Skeletal muscle satellite cell (primary cell): ENCODE data around the gene CHRND.

Source experiments
- H3K27me3 ChIP-seq: 2 replicates; pipeline ENCODE4 v1.7.0; 2013; ENCODE audit warnings: low read length; ENCODE audit not compliant: control insufficient read depth, insufficient read depth
- H3K36me3 ChIP-seq: 2 replicates; pipeline ENCODE4 v1.7.0; 2013; ENCODE audit warnings: mild to moderate bottlenecking, control low read depth, low read length; ENCODE audit not compliant: insufficient read depth
- H3K4me1 ChIP-seq: 2 replicates; pipeline ENCODE4 v1.7.0; 2013; ENCODE audit warnings: low read length; ENCODE audit not compliant: control insufficient read depth, insufficient read depth
- H3K4me2 ChIP-seq: 2 replicates; pipeline ENCODE4 v1.7.0; 2013; ENCODE audit warnings: mild to moderate bottlenecking, low read length
- H3K4me3 ChIP-seq: 2 replicates; pipeline ENCODE4 v1.7.0; 2013; ENCODE audit warnings: low read length
- H3K9ac ChIP-seq: 2 replicates; pipeline ENCODE4 v1.7.0; 2013; ENCODE audit warnings: mild to moderate bottlenecking, low read depth, low read length, moderate library complexity
- H3K9me3 ChIP-seq: replicated peaks from 2 replicates; pipeline ENCODE4 v1.7.0; 2013; ENCODE audit warnings: mild to moderate bottlenecking, control low read depth, low read length

The CHRND gene

DNA sequence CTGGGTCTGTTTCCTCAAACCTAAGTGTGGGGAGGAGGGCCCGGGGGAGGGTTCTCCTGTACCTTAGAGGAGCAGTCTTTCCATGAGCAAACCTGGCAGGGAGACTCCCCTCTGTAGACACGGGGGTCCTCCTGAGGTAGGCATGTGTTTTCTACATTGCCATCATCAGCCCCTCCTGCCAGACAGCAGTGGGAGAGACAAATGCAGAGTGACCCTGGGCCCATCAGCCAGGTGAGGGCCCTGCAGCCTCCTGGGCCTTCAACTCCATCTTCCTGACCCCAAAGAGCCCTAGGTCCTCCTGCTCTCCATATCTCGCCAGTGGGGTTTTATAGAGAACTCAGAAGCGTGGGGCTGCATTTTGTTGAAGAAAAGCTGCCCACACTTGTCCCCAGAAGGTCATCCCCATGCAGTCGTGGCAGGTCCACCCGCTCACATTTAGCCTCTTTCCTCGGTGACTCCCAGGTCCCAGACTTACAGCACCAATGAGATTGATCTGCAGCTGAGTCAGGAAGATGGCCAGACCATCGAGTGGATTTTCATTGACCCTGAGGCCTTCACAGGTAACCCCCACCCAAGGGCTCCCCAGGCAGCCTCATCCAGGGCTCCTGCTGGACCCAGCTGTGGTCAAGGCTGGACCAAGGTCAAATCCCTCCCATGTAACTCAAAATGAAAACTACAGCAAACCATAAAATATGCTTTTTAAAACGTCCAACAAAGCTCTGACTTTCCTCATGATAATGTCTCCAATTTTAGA lies 16.2 kb downstream of the CHRND start:
- no peak overlapping the region for H3K4me3 ChIP-seq
- peaks cover 10% of the 10 kb centered on the region for H3K4me1 ChIP-seq
- no peak overlapping the region for H3K9ac ChIP-seq
- peaks cover 6% of the 10 kb centered on the region for H3K27me3 ChIP-seq
- H3K36me3 ChIP-seq: peaks cover 5% of the 10 kb centered on the region
- no peak overlapping the region for H3K4me2 ChIP-seq
- H3K9me3 ChIP-seq: no peaks in the 10 kb centered on the region

DNA sequence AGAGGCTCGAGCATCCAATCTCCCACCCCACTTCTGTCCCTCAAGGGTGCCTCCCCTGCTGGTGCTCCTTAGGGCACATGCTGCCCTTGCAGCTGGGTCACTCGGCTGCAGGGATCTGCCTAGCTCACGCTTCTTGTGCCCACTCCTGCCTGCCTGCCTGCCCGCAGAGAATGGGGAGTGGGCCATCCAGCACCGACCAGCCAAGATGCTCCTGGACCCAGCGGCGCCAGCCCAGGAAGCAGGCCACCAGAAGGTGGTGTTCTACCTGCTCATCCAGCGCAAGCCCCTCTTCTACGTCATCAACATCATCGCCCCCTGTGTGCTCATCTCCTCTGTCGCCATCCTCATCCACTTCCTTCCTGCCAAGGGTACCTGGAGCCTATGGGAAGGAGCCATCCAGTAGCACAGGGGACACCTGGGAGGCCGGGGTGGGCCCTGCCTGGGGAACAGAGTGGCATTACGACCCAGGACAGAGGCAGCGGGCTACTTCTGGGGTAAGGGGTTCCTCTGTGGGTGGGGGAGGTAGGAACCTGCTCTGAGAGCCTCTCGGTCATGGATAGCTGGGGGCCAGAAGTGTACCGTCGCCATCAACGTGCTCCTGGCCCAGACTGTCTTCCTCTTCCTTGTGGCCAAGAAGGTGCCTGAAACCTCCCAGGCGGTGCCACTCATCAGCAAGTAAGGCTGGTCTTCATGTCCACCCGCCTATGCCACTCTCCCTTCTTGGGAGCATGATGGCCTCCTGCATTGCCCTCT lies 16.9 kb downstream of the CHRND start:
- Histone ChIP-seq H3K4me3 (no peak overlapping the region), H3K36me3 (peaks cover 5% of the 10 kb centered on the region), H3K9me3 (no peaks in the 10 kb centered on the region), H3K9ac (no peak overlapping the region), H3K4me2 (no peak overlapping the region), H3K27me3 (peaks cover 6% of the 10 kb centered on the region), H3K4me1 (peaks cover 10% of the 10 kb centered on the region)

DNA sequence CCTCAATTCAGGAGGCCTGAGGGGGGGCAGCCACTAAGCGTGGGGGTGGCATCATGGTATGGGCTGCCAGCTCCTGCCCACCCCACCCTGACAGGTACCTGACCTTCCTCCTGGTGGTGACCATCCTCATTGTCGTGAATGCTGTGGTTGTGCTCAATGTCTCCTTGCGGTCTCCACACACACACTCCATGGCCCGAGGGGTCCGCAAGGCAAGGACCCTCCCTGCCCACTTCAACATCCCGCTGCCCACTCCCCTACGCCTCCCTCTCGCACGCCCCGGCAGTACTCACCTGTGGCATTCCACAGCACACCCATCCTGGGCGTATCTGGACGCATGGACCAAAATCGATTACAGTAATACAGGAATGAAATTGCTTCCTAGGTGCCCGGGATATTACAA lies 17.5 kb downstream of the CHRND start:
- Histone ChIP-seq H3K4me2 (no peak overlapping the region), H3K27me3 (peaks cover 6% of the 10 kb centered on the region), H3K9me3 (no peaks in the 10 kb centered on the region), H3K4me3 (no peak overlapping the region), H3K4me1 (peaks cover 10% of the 10 kb centered on the region), H3K36me3 (peaks cover 5% of the 10 kb centered on the region), H3K9ac (no peak overlapping the region)

DNA sequence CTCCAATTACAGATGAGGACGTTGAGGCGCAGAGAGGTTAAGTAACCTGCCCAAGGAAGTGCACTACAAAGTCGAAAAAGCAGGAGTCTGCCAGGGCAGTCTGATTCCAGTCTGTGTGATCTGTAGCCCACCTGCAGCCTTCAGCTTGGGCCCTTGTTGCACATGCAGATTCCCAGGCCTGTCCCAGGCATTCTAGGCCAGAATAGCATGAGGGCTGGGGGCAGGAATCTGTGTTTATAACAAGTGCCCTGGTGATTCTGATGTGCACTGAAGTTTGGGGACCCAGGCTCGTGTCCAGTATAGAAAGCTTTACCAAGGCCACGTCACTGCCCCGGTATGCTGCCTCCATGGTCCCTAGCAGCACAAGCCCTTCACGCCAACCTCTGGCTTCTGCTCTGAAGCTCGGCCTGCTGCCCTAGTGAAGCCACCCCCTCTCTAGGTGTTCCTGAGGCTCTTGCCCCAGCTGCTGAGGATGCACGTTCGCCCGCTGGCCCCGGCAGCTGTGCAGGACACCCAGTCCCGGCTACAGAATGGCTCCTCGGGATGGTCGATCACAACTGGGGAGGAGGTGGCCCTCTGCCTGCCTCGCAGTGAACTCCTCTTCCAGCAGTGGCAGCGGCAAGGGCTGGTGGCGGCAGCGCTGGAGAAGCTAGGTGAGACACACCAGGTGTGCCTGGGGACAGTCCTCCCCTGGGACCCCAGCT lies 18.1 kb downstream of the CHRND start:
- Histone ChIP-seq H3K4me2 (no peak overlapping the region), H3K27me3 (peaks cover 3% of the 10 kb centered on the region)

DNA sequence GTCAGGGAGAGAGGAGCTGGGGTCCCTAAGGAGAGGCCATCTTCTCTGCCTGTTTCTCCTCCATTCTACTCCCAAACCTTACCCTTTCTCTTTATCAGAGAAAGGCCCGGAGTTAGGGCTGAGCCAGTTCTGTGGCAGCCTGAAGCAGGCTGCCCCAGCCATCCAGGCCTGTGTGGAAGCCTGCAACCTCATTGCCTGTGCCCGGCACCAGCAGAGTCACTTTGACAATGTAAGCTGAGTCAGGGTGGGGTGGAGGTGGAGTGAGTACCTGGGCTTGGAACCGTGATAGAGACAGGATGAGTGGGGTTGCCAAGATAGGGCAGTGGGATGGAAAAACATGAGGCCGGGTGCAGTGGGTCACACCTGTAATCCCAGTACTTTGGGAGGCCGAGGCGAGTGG lies 18.7 kb downstream of the CHRND start:
- H3K9ac ChIP-seq: no peak overlapping the region
- H3K4me3 ChIP-seq: no peak overlapping the region
- H3K4me2 ChIP-seq: no peak overlapping the region
- no peaks in the 10 kb centered on the region for H3K27me3 ChIP-seq
- H3K4me1 ChIP-seq: peaks cover 8% of the 10 kb centered on the region
- no peaks in the 10 kb centered on the region for H3K9me3 ChIP-seq
- H3K36me3 ChIP-seq: peaks cover 5% of the 10 kb centered on the region

More for the DNA sequence above, 18.1 kb downstream of the CHRND start:
- Histone ChIP-seq H3K36me3 (peaks cover 5% of the 10 kb centered on the region), H3K9ac (no peak overlapping the region), H3K4me3 (no peak overlapping the region), H3K4me1 (peaks cover 10% of the 10 kb centered on the region), H3K9me3 (no peaks in the 10 kb centered on the region)

DNA sequence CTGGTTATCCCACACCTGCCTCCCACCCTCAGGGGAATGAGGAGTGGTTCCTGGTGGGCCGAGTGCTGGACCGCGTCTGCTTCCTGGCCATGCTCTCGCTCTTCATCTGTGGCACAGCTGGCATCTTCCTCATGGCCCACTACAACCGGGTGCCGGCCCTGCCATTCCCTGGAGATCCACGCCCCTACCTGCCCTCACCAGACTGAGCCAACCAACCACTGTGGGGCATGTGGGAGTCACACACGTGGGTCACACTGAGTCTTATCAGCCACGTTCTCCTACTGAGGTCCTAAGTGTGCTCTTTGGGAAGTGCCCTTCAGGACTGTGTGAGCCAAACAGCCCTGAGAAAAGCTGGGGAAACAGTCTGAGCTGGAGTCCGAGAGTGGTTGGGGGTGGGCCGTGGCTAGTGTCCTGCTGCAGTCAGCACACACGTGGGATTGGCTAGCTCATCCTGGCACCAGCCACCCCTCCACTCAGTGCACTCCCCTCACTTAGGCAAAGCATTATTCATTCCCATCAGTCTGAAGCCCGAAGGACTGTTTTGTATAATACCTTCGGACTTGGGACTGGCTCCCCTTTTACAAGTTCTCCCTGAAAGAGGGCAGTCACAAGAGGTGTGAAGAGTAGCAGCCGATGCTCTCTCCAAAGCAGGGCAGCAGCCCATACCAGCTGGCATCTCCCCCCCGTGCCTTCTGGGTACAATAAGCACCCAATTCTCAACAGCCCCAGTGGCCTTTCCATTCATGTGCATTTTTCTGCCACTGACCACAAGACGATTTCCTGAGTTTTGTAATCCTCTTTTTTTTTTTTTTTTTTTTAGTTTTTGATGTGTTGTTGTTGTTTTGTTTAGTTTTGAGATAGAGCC lies 19.8 kb downstream of the CHRND start:
- Histone ChIP-seq H3K27me3 (no peaks in the 10 kb centered on the region), H3K9me3 (no peaks in the 10 kb centered on the region), H3K4me3 (no peak overlapping the region), H3K4me1 (peaks cover 5% of the 10 kb centered on the region), H3K4me2 (no peak overlapping the region), H3K9ac (no peak overlapping the region), H3K36me3 (peaks cover 5% of the 10 kb centered on the region)

DNA sequence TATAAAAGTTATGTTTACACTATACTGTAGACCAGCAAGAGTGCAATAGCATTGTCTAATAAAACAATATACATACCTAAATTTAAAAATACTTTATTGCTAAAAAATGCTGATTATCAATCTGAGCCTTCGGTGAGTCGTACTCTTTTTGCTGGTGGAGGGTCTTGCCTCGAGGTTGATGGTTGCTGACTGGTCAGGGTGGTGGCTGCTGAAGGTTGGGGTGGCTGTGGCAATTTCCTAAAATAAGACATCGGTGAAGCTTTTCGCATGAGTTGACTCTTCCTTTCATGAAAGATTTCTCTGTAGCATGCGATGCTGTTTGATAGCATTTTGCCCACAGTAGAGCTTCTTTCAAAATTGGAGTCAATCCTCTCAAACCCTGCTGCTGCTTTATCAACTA lies 22.0 kb downstream of the CHRND start:
- no peak overlapping the region for H3K9ac ChIP-seq
- no peak overlapping the region for H3K4me2 ChIP-seq
- H3K36me3 ChIP-seq: peaks cover 9% of the 10 kb centered on the region
- H3K27me3 ChIP-seq: no peaks in the 10 kb centered on the region
- peaks cover 11% of the 10 kb centered on the region for H3K4me1 ChIP-seq
- no peak overlapping the region for H3K4me3 ChIP-seq
- no peaks in the 10 kb centered on the region for H3K9me3 ChIP-seq

DNA sequence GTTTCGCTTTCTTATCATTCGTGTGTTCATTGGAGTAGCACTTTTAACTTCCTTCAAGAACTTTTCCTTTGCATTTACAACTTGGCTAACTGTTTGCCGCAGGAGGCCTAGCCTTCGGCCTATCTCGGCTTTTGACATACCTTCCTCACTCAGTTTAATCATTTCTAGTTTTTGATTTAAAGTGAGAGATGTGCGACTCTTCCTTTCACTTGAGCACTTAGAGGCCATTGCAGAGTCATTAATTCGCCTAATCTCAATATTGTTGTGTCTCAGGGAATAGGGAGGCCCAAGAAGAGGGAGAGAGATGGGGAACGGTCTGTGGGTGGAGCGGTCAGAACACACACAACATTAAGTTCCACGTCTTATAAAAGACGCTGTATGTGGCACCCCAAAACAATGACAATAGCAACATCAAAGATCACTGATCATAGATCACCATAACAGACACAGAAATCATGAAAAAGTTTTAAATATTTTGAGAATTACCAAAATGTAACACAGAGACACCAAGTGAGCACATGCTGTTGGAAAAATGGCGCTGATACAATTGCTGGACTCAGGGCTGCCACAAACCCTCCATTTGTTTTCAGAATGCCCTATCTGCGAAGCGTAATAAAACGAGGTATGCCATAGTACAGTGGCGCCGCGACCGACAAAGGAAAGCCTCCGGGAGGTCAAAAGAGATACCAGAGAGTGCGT lies 23.8 kb downstream of the CHRND start:
- peak overlapping the region; percentile 87 for H3K4me2 ChIP-seq
- no peaks in the 10 kb centered on the region for H3K27me3 ChIP-seq
- H3K9ac ChIP-seq: peak overlapping the region; percentile 98
- peaks cover 11% of the 10 kb centered on the region for H3K4me1 ChIP-seq
- H3K4me3 ChIP-seq: peak overlapping the region; percentile 75
- H3K36me3 ChIP-seq: peaks cover 19% of the 10 kb centered on the region
- H3K9me3 ChIP-seq: no peaks in the 10 kb centered on the region

DNA sequence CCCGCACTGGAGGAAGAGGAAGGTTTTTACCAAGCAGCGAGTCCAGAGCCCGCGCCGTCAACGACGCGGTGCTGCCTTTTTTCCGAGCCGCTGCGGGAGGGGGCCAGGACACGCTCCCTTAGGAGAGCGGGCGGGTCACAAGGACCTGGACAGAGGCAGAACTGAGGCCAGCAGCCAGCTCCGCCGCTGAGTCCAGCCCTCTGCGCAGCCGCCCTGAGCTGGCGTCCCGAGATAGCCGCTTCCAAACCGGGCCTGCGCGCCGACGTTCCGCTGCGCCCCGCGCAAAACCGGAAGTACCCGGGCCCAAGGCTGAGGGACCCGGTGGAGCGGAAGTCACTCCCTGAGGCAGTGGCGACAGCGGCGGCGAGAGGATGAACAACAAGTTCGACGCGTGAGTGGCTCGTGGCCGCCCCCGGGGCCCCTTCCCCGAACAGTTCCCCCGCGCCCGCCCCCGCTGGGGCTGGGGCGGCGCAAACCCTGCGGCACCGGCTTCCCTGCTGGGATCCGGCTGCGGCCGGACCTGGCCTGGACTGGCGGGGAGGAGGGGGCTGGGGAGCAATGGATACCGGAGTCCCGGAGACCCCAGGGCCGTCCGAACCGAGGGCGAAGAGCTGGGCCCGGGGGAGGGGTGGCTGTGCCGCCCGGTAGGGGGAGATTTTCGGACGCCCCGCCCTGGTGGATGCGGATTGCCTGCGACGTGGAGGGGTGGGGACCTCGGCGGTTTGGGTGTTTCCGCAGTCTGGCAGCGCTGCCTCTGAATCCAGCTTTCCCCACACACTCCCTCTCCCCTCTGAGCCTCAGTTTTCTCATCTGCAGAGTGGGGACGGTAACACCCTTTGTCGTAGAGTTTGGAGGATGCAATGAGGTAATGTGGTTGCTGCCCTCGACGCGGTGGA lies 24.6 kb downstream of the CHRND start, which contains the start of the genes EIF4E2 and TIGD1:
Gene EIF4E2, plus strand, starts transcription at position 336 of the 896 bp plus-strand sequence. Its CDS starts 36 bp downstream, at position 372.
Gene TIGD1, minus strand, starts transcription at position 204 of the 896 bp plus-strand sequence. CDS start 675 bp downstream, outside the sequence.
- H3K4me2 ChIP-seq: peak within 1 kb of the TSS; percentile 87
- peaks cover 23% of the 10 kb centered on the region for H3K36me3 ChIP-seq

DNA sequence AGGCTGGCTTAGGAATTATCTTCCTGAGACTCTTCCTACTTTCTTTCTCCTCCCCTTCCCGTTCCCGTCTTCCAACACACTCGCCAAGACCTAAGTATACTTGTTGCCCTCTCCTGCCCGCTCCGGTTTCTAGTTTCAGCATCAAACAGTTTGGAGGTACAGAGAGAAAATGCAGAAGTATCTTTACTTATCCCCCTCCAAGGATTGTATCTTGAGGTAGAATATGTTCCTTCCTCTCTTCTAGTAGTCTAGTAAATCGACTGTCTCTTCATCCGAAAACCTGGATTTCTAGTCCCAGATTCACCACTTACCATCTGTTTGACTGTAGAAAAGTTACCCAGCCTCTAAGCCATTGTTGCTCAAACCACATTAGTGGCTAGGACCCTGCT lies 25.3 kb downstream of the CHRND start:
- Histone ChIP-seq H3K4me3 (peak overlapping the region; percentile 75), H3K9ac (peak overlapping the region; percentile 98), H3K4me1 (peaks cover 11% of the 10 kb centered on the region)

More for the DNA sequence above, 24.6 kb downstream of the CHRND start, which contains the start of the genes EIF4E2 and TIGD1:
- Histone ChIP-seq H3K4me3 (peak within 1 kb of the TSS; percentile 75), H3K9ac (peak within 1 kb of the TSS; percentile 98), H3K9me3 (no peaks in the 10 kb centered on the region), H3K4me1 (peaks cover 11% of the 10 kb centered on the region), H3K27me3 (no peaks in the 10 kb centered on the region)

More for the DNA sequence above, 25.3 kb downstream of the CHRND start:
- Histone ChIP-seq H3K9me3 (no peaks in the 10 kb centered on the region), H3K4me2 (peak overlapping the region; percentile 87), H3K36me3 (peaks cover 25% of the 10 kb centered on the region), H3K27me3 (no peaks in the 10 kb centered on the region)
